Activated CD4-positive, alpha-beta T cell treated with anti-CD3 and anti-CD28 coated beads for 48 hours (primary cell): Measurements from ENCODE around the gene NID1.
"Not testable (repeated sequence)": the region's sequence is repeated elsewhere in the genome, so short reads cannot be mapped to it uniquely, and the experiment has no call there.

ENCODE experiments used
- DNase-seq: peaks from one replicate; pipeline ENCODE4 v3.0.0-alpha.2; 2020

NID1 gene

GRCh38 chr1:235930543-235930942, 134.3 kb downstream of the NID1 start:
- no peak for DNase-seq

GRCh38 chr1:235929216-235929615, 135.7 kb downstream of the NID1 start:
- no peak for DNase-seq

GRCh38 chr1:235928197-235928596, 136.7 kb downstream of the NID1 start:
- DNase-seq = no peak

- DNase-seq = not testable (repeated sequence)
Measured at GRCh38 chr1:235927551-235927950, 137.3 kb downstream of the NID1 start.
